Neural crest cell (in vitro differentiated cells): ENCODE data around the gene OSBPL7. TPM values are rescaled to one million over a fixed set of nuclear protein-coding genes. Genes with fewer than 3 reads are reported as not detected.

Experiments
- DNase-seq: peaks from one replicate; pipeline ENCODE4 v3.0.0; 2021; ENCODE audit warnings: low read depth, mixed read lengths, low spot score
- H3K27ac Mint-ChIP-seq: one replicate; pipeline ENCODE4 v1.8.0; 2021; ENCODE audit warnings: mild to moderate bottlenecking, mixed read lengths; ENCODE audit not compliant: unreplicated experiment
- H3K27me3 Mint-ChIP-seq: 2 replicates; pipeline ENCODE4 v1.8.0; 2021; ENCODE audit warnings: low read depth, mild to moderate bottlenecking, mixed read lengths
- H3K36me3 Mint-ChIP-seq: 2 replicates; pipeline ENCODE4 v1.8.0; 2021; ENCODE audit warnings: low read depth, mild to moderate bottlenecking, mixed read lengths
- H3K4me1 Mint-ChIP-seq: 2 replicates; pipeline ENCODE4 v1.8.0; 2021; ENCODE audit warnings: mixed read lengths
- H3K4me3 Mint-ChIP-seq: one replicate; pipeline ENCODE4 v1.8.0; 2021; ENCODE audit warnings: mild to moderate bottlenecking, mixed read lengths
- H3K9me3 Mint-ChIP-seq: 2 replicates; pipeline ENCODE4 v1.8.0; 2021; ENCODE audit warnings: mixed read lengths
- CTCF ChIP-seq: fragments of 200-600 bp; sonication (generic); conservative IDR thresholded peaks from 2 replicates; pipeline ENCODE4 v1.5.0; 2021; ENCODE audit warnings: antibody characterized with exemption, mild to moderate bottlenecking
- total RNA-seq: library from RNA; stranded (reverse); gene quantifications from 2 replicates; pipeline ENCODE4 v1.2.1, GENCODE V29; 2021

OSBPL7 gene
- total RNA-seq, 1 donor from 2014 or later: 14.3 TPM

DNA sequence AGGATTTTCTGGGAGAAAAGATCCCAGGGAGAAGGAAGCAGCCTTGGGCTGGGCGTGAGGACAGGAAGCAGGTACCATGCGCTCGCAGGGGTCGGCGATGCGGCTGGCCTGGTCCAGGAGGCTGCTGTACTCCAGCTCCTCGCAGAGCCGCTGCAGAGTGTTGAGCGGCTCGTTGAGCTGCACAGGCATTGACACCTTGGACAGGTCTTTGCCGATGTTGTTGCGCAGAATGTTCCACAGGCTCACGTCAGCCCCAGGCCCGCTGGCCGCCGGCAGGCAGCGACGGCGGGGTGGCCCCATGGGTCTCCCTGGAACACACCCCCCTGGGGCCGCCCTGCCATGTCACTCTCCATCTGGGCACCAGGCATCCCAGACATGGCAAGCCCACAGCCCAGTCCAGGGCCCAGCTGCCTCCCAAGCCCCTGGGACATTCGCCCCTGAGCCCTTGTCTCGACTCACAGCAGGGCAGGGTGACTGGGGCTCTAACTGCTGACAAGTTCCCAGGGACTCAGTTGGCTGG is 8.0 kb downstream of the OSBPL7 start:
- no peak overlapping the region for H3K27ac Mint-ChIP-seq
- no peak for TF ChIP-seq CTCF
- H3K4me3 Mint-ChIP-seq: no peak overlapping the region
- H3K27me3 Mint-ChIP-seq: no peaks in the 10 kb centered on the region
- no peaks in the 10 kb centered on the region for H3K4me1 Mint-ChIP-seq
- DNase-seq: no peak
- no peaks in the 10 kb centered on the region for H3K9me3 Mint-ChIP-seq
- no peaks in the 10 kb centered on the region for H3K36me3 Mint-ChIP-seq

DNA sequence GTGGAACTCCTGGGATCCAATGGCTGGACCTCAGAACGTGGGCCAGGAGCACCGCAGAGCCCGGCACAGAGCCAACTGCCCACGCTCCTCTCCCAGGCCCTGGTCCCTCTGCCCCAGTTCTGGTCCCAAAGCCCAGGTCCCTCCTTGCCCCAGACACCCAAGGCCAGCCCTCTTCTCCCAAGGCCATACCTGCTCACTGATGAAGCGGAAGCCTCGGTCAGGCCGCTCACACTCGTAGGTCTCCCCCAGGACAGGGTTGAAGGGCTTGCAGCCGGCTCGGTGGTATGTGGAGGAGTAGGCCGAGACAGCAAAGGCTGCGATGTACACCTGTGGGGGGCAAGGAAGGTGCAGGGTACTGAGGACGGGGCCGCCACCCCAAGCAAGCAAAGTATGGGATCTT is 8.5 kb downstream of the OSBPL7 start:
- no peak for DNase-seq
- no peaks in the 10 kb centered on the region for H3K9me3 Mint-ChIP-seq
- no peaks in the 10 kb centered on the region for H3K36me3 Mint-ChIP-seq
- no peak overlapping the region for H3K4me3 Mint-ChIP-seq
- H3K27me3 Mint-ChIP-seq: no peaks in the 10 kb centered on the region
- no peak for TF ChIP-seq CTCF
- H3K4me1 Mint-ChIP-seq: no peaks in the 10 kb centered on the region
- H3K27ac Mint-ChIP-seq: no peak overlapping the region

GRCh38 chr17:47812146-47812920 is 9.3 kb downstream of the OSBPL7 start:
- H3K27me3 Mint-ChIP-seq: no peaks in the 10 kb centered on the region
- no peak for DNase-seq
- H3K9me3 Mint-ChIP-seq: no peaks in the 10 kb centered on the region
- peak overlapping the region; percentile 52 for H3K27ac Mint-ChIP-seq
- no peaks in the 10 kb centered on the region for H3K36me3 Mint-ChIP-seq
- no peaks in the 10 kb centered on the region for H3K4me1 Mint-ChIP-seq
- TF ChIP-seq CTCF: no peak
- no peak overlapping the region for H3K4me3 Mint-ChIP-seq

DNA sequence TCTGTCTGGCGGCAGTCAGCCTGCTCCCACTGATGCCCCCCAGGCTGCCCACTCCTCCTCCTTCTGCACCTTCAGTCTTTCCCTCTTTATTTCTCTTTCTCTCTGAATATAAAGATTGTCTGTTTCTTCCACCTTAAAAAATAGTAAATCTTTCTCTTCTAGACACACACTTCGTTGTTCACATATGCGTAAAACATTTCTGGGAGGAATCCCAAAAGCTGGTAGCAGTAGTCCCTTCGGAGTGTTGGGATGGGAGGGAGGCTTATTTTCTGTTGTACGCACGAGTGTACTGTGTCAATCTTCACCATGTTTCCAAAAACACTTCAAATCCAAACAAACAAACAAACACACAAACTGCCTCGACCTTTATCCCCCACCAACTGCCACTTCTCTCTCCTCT is 9.9 kb downstream of the OSBPL7 start:
- H3K27ac Mint-ChIP-seq: no peak overlapping the region
- no peaks in the 10 kb centered on the region for H3K9me3 Mint-ChIP-seq
- no peaks in the 10 kb centered on the region for H3K4me1 Mint-ChIP-seq
- no peaks in the 10 kb centered on the region for H3K27me3 Mint-ChIP-seq
- H3K4me3 Mint-ChIP-seq: no peak overlapping the region
- no peaks in the 10 kb centered on the region for H3K36me3 Mint-ChIP-seq
- no peak for TF ChIP-seq CTCF
- DNase-seq: no peak

- no peaks in the 10 kb centered on the region for H3K9me3 Mint-ChIP-seq
- no peaks in the 10 kb centered on the region for H3K36me3 Mint-ChIP-seq
- no peak for TF ChIP-seq CTCF
- DNase-seq: no peak
- H3K4me3 Mint-ChIP-seq: no peak overlapping the region
- no peaks in the 10 kb centered on the region for H3K27me3 Mint-ChIP-seq
- H3K27ac Mint-ChIP-seq: no peak overlapping the region
- no peaks in the 10 kb centered on the region for H3K4me1 Mint-ChIP-seq
Measured at GRCh38 chr17:47810901-47811635, 10.5 kb downstream of the OSBPL7 start.
